ENCODE results near the gene TMTC2.
"Not testable (repeated sequence)": the region's sequence is repeated elsewhere in the genome, so short reads cannot be mapped to it uniquely, and the experiment has no call there.

TMTC2 gene

DNA sequence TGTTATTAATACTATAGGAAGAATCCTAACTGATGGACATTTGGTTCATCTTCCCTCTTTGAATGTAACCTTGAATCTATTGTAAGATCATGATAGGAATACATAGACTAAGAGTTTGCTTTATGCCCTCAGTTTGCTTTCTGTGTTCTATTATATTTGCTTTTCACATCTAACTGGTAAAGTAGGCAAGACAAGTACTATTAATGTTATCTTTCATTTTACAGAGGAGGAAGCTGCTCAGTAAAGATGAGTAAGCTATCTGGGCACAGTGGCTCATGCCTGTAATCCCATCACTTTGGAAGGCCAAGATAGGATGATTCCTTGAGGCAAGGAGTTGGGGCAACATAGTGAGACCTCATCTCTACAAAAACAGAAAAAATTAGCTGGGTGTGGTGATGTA, 103.0 kb downstream of the TMTC2 start:
- TF ChIP-seq, protein P1, sequence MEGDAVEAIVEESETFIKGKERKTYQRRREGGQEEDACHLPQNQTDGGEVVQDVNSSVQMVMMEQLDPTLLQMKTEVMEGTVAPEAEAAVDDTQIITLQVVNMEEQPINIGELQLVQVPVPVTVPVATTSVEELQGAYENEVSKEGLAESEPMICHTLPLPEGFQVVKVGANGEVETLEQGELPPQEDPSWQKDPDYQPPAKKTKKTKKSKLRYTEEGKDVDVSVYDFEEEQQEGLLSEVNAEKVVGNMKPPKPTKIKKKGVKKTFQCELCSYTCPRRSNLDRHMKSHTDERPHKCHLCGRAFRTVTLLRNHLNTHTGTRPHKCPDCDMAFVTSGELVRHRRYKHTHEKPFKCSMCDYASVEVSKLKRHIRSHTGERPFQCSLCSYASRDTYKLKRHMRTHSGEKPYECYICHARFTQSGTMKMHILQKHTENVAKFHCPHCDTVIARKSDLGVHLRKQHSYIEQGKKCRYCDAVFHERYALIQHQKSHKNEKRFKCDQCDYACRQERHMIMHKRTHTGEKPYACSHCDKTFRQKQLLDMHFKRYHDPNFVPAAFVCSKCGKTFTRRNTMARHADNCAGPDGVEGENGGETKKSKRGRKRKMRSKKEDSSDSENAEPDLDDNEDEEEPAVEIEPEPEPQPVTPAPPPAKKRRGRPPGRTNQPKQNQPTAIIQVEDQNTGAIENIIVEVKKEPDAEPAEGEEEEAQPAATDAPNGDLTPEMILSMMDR (IDR thresholded peaks at IDR 0.05; ENCODE audit: extremely low read depth, missing control alignments) = no peak
- DNase-seq (ENCODE audit: low spot score) = no peak

DNA sequence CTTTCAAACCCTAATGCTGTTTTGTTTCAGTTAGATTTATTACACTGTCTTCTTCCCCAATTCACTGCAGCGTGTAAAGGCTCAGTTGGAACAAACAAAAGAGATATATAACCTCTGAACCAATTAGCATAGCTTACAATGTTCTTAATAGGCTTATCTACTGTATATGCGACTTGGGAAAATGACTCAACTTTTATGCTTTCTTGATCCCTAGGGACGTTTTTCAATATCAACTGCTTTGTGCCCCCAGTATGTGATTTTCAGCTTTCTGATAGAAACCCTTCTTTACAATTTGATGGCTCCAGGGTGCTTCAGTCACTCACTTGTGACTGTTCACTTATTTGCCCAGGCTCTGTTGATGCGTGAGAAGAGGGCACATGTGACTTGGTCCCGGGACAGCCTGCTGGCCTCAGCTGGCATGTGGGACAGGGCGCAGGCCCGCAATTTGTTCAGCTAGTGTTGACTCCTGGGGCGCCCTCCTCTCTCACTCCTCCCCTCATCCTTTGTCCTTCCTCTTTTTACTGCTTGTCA, 107.1 kb downstream of the TMTC2 start:
- TF ChIP-seq, protein P1 (IDR thresholded peaks at IDR 0.05; ENCODE audit: extremely low read depth, missing control alignments) = no peak
- no peak for DNase-seq (ENCODE audit: low spot score)

DNA sequence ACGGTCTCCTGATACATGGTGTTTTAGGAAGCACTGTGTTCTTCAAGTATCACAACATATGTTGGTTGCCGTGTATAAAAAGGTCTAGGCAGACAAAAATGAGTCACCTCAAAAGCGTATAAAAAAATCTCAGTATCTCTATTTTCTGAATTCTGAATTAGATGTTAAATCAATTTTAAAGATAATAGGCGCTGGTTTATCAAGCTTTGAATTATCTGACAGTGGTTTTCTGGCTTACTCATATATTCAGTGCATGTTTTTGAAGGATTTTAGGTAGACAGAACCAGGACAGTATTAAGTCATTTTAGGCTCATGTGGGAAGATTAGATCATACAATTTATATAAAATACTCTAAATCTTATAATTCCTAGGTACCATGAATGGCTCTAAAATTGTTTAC, 110.8 kb downstream of the TMTC2 start:
- TF ChIP-seq, protein P1 (IDR thresholded peaks at IDR 0.05; ENCODE audit: extremely low read depth, missing control alignments) = no peak
- no peak for DNase-seq (ENCODE audit: low spot score)

DNA sequence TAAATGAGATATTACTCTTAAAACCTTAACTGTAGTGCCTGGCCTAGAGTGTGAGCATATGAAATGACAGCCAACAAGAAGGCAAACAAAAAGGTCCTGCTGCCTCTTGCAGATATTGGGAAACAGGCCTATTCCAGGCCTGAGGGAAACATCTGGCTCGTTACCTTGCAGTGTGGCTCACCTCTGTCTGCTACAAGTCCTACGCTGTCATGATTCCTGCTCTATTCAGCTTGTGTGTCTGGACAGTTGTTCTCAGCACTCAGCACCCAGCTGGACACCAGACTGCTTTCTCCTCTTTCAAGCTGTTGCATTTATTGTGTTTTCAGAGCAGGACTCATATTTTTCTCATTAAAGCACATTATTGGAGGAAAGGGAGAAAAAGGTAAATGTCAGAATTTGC, 113.5 kb downstream of the TMTC2 start:
- TF ChIP-seq, protein P1 (IDR thresholded peaks at IDR 0.05; ENCODE audit: extremely low read depth, missing control alignments) = no peak
- DNase-seq (ENCODE audit: low spot score) = no peak

DNA sequence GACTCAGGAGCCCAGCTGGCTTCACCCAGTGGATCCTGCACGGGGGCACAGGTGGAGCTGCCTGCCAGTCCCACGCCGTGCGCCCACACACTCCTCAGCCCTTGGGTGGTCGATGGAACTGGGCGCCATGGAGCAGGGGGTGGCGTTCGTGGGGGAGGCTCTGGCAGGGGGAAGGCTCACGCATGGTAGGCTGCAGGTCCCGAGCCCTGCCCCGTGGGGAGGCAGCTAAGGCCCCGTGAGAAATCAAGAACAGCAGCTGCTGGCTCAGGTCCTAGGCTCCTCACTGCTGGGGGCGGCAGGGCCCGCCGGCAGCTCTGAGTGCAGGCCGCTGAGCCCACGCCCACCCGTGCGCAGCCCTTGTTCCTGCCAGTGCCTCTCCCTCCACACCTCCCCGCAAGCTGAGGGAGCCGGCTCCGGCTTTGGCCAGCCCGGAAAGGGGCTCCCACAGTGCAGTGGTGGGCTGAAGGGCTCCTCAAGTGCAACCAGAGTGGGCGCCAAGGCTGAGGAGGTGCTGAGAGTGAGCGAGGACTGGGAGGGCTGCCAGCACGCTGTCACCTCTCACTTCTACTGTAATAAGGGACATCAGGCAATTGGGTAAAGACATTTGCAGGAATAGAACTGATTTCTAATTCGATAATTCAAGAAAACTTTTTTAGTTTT, 115.4 kb downstream of the TMTC2 start:
- TF ChIP-seq, protein P1 (IDR thresholded peaks at IDR 0.05; ENCODE audit: extremely low read depth, missing control alignments) = no peak
- DNase-seq (ENCODE audit: low spot score) = no peak

DNA sequence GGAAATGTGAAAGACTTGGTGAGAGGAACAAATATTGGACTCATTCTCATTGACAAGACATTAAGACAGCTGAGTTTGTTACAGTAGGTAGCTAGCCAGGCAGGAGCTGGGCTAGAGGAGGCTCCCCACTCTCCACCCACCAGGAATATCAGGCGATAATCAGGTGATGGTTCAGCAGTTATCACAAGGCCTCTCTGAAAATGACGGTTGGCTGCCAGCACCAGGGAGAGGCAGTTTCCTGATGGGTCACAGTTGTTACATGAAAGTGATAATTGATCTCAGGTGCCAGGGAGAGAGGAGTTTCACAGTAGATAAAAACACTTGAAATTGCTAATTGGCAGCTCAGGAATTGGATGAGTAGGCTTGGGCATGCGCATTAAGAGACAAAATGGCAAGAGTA, 116.5 kb downstream of the TMTC2 start:
- no peak for DNase-seq (ENCODE audit: low spot score)
- TF ChIP-seq, protein P1 (IDR thresholded peaks at IDR 0.05; ENCODE audit: extremely low read depth, missing control alignments) = no peak

DNA sequence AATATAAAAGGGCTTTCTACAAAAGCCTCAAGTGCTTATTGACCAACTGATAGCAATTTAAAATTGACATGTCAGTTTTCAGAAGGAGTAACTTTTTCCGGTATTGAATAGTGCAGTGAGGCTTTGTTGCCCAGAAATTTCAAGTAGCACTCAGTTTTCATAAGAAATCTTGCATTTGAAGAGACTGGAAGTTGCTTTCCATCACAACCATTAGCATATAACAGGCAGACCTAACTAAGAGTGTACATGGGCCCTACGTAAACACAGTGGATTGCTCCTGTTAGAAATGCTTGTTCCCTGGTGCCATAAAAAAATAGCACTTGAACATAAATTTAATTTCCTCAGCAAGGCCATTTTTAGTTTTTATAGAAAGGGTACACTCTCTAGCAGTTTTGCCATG, 117.9 kb downstream of the TMTC2 start:
- TF ChIP-seq, protein P1 (IDR thresholded peaks at IDR 0.05; ENCODE audit: extremely low read depth, missing control alignments) = no peak
- DNase-seq (ENCODE audit: low spot score) = no peak

DNA sequence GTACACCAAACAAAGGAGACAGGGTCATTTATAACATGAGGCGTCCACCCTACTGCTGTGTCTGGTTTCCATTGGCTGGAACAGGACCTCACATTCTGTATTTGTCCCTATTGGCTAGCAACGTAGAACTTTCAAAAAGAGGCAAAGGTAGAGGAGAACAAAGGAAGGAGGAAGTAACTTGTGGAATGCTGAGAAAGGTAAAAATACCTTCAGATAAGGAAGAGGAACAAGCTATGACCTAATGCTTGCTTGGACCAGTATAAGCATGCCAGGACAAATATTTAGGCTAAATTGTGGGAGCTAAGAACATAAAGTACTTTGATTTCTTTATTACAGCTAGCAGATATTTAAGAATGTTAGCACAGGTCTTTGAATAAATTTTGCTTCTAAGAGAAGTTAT, 118.3 kb downstream of the TMTC2 start:
- DNase-seq (ENCODE audit: low spot score) = not testable (repeated sequence)
